CD4-positive, alpha-beta T cell (primary cell): ENCODE results near the gene DNAJC8. TPM values are rescaled to one million over a fixed set of nuclear protein-coding genes. Genes with fewer than 3 reads are reported as not detected.

Experiments used
- ATAC-seq: fragments of 200-7000 bp; cut with Tn5 transposase; one replicate; pipeline ENCODE4 v1.10.0; 2022; ENCODE audit warnings: mild to moderate bottlenecking; ENCODE audit not compliant: poor library complexity
- CTCF ChIA-PET: fragments of 350-600 bp; sonication (Branson Sonifier 250); formaldehyde crosslinking; loops from one replicate; lab custom pipeline; 2021; ENCODE audit warnings: antibody characterized with exemption, inconsistent platforms; lab: Charles Lee
- POLR2A ChIA-PET: fragments of 350-600 bp; sonication (Branson Sonifier 250); formaldehyde crosslinking; loops from one replicate; lab custom pipeline; 2021; ENCODE audit warnings: antibody characterized with exemption, inconsistent platforms; lab: Charles Lee
- DNase-seq, 14 experiments: peaks; one replicate each; pipeline ENCODE4 v3.0.0-alpha.2; 2013 to 2020; ENCODE audit warnings: mixed read lengths in 2 of 14
- H3K27ac ChIP-seq, 2 donors: one replicate each; pipeline versions ENCODE4 v1.5.1 to v1.7.0; 2013; ENCODE audit warnings: low read length in 2 of 2, low read depth in 1 of 2, mild to moderate bottlenecking in 1 of 2
- H3K27me3 ChIP-seq, 2 experiments: 1 replicate in 1 of 2; 2 replicates in 1 of 2; pipeline versions ENCODE4 v1.6.1 to v1.7.0; 2013; ENCODE audit warnings: low read length in 2 of 2, control low read depth in 1 of 2, mild to moderate bottlenecking in 1 of 2, moderate library complexity in 1 of 2; ENCODE audit not compliant: insufficient read depth in 2 of 2, control insufficient read depth in 1 of 2
- H3K36me3 ChIP-seq: one replicate; pipeline ENCODE4 v1.6.1; 2013; ENCODE audit warnings: low read length, control low read depth; ENCODE audit not compliant: insufficient read depth
- H3K4me1 ChIP-seq: one replicate; pipeline ENCODE4 v1.6.1; 2013; ENCODE audit warnings: low read length, control low read depth; ENCODE audit not compliant: insufficient read depth
- H3K4me3 ChIP-seq: one replicate; pipeline ENCODE4 v1.5.1; 2013; ENCODE audit warnings: mild to moderate bottlenecking, low read length, moderate library complexity
- H3K9me3 ChIP-seq, 2 experiments: 1 replicate in 1 of 2; 2 replicates in 1 of 2; pipeline versions ENCODE4 v1.6.1 to v1.7.0; 2013; ENCODE audit warnings: low read length in 2 of 2, mild to moderate bottlenecking in 2 of 2, control low read depth in 1 of 2, moderate library complexity in 1 of 2; ENCODE audit not compliant: control insufficient read depth in 1 of 2, insufficient read depth in 1 of 2
- H3K27ac Mint-ChIP-seq: one replicate; pipeline ENCODE4 v1.8.0; 2020; ENCODE audit warnings: mixed read lengths
- H3K27me3 Mint-ChIP-seq: one replicate; pipeline ENCODE4 v1.8.0; 2021; ENCODE audit warnings: mixed read lengths
- H3K36me3 Mint-ChIP-seq: one replicate; pipeline ENCODE4 v1.8.0; 2021; ENCODE audit warnings: low read depth, mixed read lengths
- H3K4me1 Mint-ChIP-seq: one replicate; pipeline ENCODE4 v1.8.0; 2021; ENCODE audit warnings: low read depth, mixed read lengths
- H3K4me3 Mint-ChIP-seq: one replicate; pipeline ENCODE4 v1.8.0; 2020; ENCODE audit warnings: mild to moderate bottlenecking, mixed read lengths
- H3K9me3 Mint-ChIP-seq: one replicate; pipeline ENCODE4 v1.8.0; 2020; ENCODE audit warnings: mixed read lengths
- intact Hi-C, 2 experiments: fragments of 100-400 bp; cut with DNase I in 1 of 2; cut with micrococcal nuclease in 1 of 2; formaldehyde crosslinking; loops; one replicate each; pipeline versions ENCODE4 v1.15.1 to v1.9.0; 2023 to 2025; cut with DNase I, micrococcal nuclease
- total RNA-seq, 174 experiments: library from RNA in 2 of 174; stranded (reverse) in 2 of 174; gene quantifications; one replicate each; pipeline ENCODE4 v1.2.3 and lab custom pipeline; 2021 to 2026
- TF ChIP-seq, protein P1 (sequence below): fragments of 200-600 bp; IDR thresholded peaks from one replicate; pipeline ENCODE4 v1.8.0; 2022; ENCODE audit warnings: antibody characterized with exemption, mild to moderate bottlenecking

The DNAJC8 gene
- total RNA-seq, 2 experiments from 2014 or later, result 56.3 to 56.9 TPM

DNA sequence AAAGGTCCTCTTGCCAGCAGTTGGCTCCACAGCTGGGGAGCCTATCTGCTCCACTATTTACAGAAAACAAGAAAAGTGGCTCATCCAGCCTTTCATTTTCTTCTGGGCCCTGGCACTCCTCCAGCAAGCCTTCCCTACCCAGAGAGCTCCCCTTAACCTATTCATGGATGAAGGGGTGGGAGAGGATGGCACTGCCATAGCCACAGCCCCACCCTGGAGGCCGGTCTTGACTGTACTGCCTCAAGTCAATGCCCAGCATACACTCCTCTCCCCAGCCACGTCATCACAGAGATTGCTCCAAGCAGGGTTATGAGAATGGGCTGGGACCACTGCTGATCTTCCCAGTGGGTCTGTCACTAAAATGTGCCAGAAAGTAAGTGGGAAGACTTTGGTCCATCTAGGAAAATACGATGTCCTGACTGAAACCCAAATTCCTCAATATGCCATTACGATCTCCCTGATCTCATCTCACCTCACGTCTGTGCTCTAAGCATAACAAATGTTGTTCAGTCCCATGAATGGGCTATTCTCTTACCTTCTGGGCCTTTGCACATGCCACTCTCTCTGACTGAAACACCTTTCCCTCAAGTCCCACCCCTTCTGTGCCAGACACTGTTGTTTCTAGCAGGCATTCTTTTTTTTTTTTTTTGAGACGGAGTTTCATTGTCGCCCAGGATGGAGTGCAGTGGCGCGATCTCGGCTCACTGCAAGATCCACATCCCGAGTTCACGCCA, 35.0 kb downstream of the DNAJC8 start:
- H3K27me3 ChIP-seq, result no peaks in the 10 kb centered on the region
- TF ChIP-seq, protein P1, sequence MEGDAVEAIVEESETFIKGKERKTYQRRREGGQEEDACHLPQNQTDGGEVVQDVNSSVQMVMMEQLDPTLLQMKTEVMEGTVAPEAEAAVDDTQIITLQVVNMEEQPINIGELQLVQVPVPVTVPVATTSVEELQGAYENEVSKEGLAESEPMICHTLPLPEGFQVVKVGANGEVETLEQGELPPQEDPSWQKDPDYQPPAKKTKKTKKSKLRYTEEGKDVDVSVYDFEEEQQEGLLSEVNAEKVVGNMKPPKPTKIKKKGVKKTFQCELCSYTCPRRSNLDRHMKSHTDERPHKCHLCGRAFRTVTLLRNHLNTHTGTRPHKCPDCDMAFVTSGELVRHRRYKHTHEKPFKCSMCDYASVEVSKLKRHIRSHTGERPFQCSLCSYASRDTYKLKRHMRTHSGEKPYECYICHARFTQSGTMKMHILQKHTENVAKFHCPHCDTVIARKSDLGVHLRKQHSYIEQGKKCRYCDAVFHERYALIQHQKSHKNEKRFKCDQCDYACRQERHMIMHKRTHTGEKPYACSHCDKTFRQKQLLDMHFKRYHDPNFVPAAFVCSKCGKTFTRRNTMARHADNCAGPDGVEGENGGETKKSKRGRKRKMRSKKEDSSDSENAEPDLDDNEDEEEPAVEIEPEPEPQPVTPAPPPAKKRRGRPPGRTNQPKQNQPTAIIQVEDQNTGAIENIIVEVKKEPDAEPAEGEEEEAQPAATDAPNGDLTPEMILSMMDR, result no peak
- POLR2A ChIA-PET, result no interaction called here
- Mint-ChIP-seq H3K4me3 (no peak overlapping the region), H3K27me3 (no peaks in the 10 kb centered on the region), H3K27ac (no peak overlapping the region), H3K36me3 (peaks cover 61% of the 10 kb centered on the region), H3K9me3 (peaks cover 4% of the 10 kb centered on the region), H3K4me1 (peaks cover 40% of the 10 kb centered on the region)
- H3K4me1 ChIP-seq, result peaks cover 47% of the 10 kb centered on the region
- CTCF ChIA-PET, result no interaction called here
- peaks cover 5 to 25% of the 10 kb centered on the region in 2 experiments for H3K9me3 ChIP-seq
- peaks cover 37% of the 10 kb centered on the region for H3K36me3 ChIP-seq
- DNase-seq (no peak), ATAC-seq (no peak)
- no peak overlapping the region for H3K4me3 ChIP-seq
- H3K27ac ChIP-seq, result no peak overlapping the region
- intact Hi-C loops, result loop anchor here in 1 of 2 experiments (5.0 kb wide), 1 partner anchor 91 kb away; no protein-coding TSS in a partner anchor

DNA sequence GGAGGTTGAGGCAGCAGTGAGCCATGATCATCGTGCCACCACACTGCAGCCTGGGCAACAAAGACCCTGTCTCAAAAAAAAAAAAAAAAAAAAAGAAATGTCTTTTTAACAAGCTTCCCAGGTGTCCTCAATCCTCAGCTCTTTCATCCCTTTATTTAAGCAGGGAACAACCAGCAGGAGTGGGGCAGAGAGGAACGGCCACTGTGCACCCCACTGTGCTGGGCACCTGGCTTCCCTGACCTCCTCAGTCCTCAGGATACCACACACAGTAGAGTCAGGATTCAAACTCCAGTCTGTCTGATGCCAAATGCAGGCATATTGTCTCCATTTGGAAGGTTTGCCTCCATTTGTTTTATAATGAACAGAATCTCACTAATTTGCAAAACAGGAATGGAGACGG, 36.5 kb downstream of the DNAJC8 start:
- H3K4me1 ChIP-seq, result peaks cover 47% of the 10 kb centered on the region
- ATAC-seq (no peak), DNase-seq (no peak)
- peaks cover 5 to 25% of the 10 kb centered on the region in 2 experiments for H3K9me3 ChIP-seq
- Mint-ChIP-seq H3K4me1 (peaks cover 40% of the 10 kb centered on the region), H3K9me3 (peaks cover 4% of the 10 kb centered on the region), H3K4me3 (no peak overlapping the region), H3K36me3 (peaks cover 54% of the 10 kb centered on the region), H3K27me3 (no peaks in the 10 kb centered on the region), H3K27ac (no peak overlapping the region)
- ChIA-PET CTCF (interaction anchor here (0.6 to 1.2 kb wide), 2 partner anchors 12 to 338 kb away, joined by 4 to 5 read pairs; no protein-coding TSS in a partner anchor), POLR2A (interaction anchor here (0.9 kb wide), 1 partner anchor 11 kb away, joined by 3 read pairs; no protein-coding TSS in a partner anchor)
- no peak overlapping the region for H3K27ac ChIP-seq
- intact Hi-C loops, result loop anchor here in 1 of 2 experiments (5.0 kb wide), 1 partner anchor 89 kb away; no protein-coding TSS in a partner anchor
- no peaks in the 10 kb centered on the region for H3K27me3 ChIP-seq
- TF ChIP-seq, protein P1, result no peak
- H3K36me3 ChIP-seq, result peaks cover 34% of the 10 kb centered on the region
- no peak overlapping the region for H3K4me3 ChIP-seq

DNA sequence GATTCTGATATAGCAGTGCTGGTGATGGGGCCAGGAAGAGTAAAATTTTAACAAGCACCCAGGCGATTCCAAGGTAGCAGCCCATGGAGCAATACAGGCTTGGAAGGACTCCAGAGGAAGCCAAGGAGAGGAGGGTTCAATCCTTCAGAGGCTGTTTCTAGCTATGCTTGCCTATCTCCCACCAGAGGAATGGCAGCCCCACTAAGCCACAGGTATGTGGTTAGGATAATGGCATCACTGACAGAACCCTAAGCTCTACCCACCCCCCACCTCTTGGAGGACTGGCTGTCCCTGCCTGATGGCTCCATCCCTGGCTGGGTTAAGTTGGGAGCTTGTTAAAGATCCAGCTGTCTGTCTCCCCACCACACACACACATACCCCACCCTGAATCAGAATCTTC, 37.0 kb downstream of the DNAJC8 start:
- intact Hi-C loops, result loop anchor here in 1 of 2 experiments (5.0 kb wide), 1 partner anchor 88 kb away; no protein-coding TSS in a partner anchor
- H3K27ac ChIP-seq, result no peak overlapping the region
- DNase-seq (no peak), ATAC-seq (no peak)
- H3K4me1 ChIP-seq, result peaks cover 45% of the 10 kb centered on the region
- POLR2A ChIA-PET, result no interaction called here
- Mint-ChIP-seq H3K36me3 (peaks cover 48% of the 10 kb centered on the region), H3K27me3 (no peaks in the 10 kb centered on the region), H3K27ac (no peak overlapping the region), H3K9me3 (peaks cover 4% of the 10 kb centered on the region), H3K4me3 (no peak overlapping the region), H3K4me1 (peaks cover 38% of the 10 kb centered on the region)
- TF ChIP-seq, protein P1, result no peak
- H3K36me3 ChIP-seq, result peaks cover 28% of the 10 kb centered on the region
- no peaks in the 10 kb centered on the region for H3K27me3 ChIP-seq
- H3K9me3 ChIP-seq, result peaks cover 5 to 25% of the 10 kb centered on the region in 2 experiments
- CTCF ChIA-PET, result interaction anchor here (0.7 to 1.2 kb wide), 2 partner anchors 13 kb away, joined by 3 to 5 read pairs; no protein-coding TSS in a partner anchor
- H3K4me3 ChIP-seq, result no peak overlapping the region
